HG03103 (cell line): ENCODE results near the gene RUBCNL.
A peak's percentile ranks its signal among the peaks of the same experiment; 100 is the strongest.
"Not testable (repeated sequence)": the region's sequence is repeated elsewhere in the genome, so short reads cannot be mapped to it uniquely, and the experiment has no call there.

ENCODE experiments used
- ATAC-seq: cut with Tn5 transposase; IDR thresholded peaks from one replicate; pipeline ENCODE4 v1.9.1; 2021; ENCODE audit warnings: low read depth; ENCODE audit not compliant: unreplicated experiment

Gene RUBCNL

GRCh38 chr13:46377554-46377953 lies 9.5 kb downstream of the RUBCNL start:
- ATAC-seq = peak; percentile 35

GRCh38 chr13:46374710-46375109 lies 12.3 kb downstream of the RUBCNL start:
- ATAC-seq = peak; percentile 34

DNA sequence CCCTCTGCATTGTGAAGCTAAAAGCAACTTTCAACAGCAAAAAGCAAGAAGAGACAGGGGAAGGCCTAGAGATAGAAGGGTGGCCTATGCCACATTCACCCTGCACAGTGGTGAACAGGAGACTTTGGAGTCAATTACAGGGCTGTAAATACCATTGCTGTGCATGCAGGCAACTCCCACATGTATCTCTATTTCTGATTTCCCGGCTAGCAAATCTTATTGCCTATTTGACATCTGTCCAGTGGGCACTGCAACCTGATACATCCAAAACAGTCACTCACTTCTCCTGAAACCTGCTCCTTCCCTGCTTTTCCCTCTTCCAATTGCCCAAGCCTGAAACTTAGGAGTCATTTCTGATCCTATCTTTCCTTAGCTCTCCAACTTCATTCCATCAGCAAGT lies 13.4 kb downstream of the RUBCNL start:
- ATAC-seq = no peak

- ATAC-seq = not testable (repeated sequence)
These were observed 14.1 kb downstream of the RUBCNL start for GRCh38 chr13:46372938-46373337.

- ATAC-seq = no peak
These were observed 15.0 kb downstream of the RUBCNL start for GRCh38 chr13:46372071-46372470.

DNA sequence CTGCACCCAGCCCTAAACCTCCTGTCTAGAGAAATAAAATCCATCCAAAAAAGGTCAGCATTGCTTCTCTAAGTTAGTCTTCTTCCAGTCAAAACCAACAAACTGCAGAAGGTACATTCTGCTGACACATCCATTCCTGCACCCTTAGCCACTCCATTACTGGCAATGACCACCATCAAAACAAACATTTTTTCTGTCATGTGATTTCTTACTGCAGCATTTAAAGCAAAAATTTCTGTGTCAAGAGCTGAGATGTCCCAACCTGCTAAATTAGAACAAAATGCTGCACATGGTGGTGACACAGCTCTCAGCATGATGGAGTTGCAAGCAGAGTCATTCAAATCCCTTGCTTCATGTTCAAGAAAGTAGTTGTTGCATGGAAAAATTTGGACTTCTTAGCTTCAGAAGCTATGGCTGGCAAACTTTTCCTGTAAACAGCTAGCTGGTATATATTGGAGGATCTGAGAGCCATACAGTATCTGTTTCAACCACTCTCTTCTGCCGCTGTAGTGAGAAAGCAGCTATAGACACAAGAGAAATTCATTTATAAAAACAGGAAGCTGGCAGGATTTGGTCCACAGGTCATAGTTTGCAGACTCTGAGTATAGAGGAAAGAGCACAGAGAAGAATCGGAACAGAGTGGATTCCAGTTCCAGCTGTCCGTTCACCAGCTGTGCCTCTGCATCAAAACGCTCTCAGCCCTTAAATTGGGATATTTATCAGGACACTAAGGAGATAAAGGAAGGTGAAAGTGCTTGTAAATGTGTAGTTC lies 17.4 kb downstream of the RUBCNL start:
- ATAC-seq = peak; percentile 48

GRCh38 chr13:46367617-46368327 lies 19.3 kb downstream of the RUBCNL start:
- no peak for ATAC-seq

- no peak for ATAC-seq
These were observed 25.6 kb downstream of the RUBCNL start for GRCh38 chr13:46361276-46361934.

DNA sequence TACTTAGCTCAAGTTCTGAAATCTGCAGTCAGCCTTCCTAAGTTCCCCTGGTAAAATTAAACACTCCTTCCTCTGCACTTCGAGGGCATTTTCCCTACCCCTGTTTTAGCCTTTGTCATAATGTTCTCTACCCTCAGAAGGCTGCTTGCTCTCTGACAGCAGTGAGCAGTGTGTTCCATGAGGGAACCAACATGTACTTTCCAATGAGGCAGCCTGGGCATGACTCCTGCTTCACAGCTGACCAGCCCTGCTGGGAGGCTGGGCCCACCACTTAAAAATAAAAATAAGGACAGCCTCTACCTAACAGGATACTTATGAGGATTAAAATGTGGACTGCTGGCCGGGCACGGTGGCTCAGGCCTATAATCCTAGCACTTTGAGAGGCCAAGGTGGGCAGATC lies 26.4 kb downstream of the RUBCNL start:
- ATAC-seq = no peak

DNA sequence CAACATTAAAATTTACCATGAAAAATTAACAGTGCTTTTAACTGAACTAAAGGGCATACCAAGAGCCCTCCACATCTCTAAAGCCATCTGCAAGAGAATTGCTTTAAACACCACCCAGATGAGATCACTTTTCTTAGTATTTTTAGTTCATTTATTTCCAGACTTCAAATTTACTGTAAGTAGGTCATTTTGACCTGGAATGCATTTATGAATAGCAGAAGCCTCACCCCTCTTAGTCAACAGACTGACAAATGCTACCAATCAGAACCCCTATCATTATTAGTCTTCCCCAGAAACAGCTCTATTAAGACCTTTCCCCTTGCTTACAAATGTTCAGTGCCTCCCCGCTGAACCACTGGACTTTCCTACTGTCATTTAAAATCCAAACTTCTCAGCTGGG lies 27.3 kb downstream of the RUBCNL start:
- no peak for ATAC-seq

- ATAC-seq = no peak
These were observed 31.0 kb downstream of the RUBCNL start for GRCh38 chr13:46355901-46356590.

GRCh38 chr13:46355088-46355468 lies 32.0 kb downstream of the RUBCNL start:
- ATAC-seq = no peak

DNA sequence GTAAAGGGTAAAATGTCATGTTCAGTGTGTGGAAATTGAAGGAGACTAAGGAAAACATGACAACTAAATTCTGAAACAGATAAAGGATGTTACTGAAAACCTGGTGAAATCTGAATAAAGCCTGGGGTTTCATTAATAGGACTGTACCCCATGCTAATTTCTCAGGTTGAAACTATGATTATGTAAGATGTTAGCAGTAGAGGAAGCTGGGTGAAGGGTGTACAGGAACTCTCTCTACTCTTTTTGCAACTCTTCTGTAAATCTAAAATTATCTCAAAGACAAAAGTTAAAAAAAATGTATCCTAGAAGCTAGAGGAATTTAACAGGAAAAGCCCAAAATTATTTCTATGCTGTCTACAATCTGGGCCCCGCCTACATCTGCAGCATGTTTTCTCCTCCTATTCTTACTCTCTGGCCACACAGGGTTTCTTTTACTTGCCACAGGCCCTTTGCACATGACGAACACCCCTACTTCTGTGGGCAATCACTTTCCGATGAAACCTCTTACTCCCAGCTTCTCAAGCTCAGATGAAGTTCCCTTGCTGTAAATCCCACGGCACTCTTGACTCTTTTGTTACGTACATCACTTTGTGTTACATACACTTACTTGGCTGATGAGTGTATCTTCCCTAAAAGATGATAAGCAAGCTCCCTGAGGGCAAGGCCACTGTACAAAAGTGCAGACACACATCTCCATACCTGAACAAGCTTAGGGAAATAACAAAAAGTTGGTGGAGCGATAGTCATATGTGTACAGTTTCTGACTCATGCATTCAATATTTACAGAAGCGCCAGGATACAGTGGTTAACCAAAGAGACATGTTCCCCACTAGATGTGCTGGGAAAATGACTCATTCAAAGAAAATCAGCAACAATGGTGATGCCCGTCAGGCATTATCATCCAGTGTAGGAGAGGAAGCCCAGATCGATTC lies 32.6 kb downstream of the RUBCNL start:
- ATAC-seq = no peak

DNA sequence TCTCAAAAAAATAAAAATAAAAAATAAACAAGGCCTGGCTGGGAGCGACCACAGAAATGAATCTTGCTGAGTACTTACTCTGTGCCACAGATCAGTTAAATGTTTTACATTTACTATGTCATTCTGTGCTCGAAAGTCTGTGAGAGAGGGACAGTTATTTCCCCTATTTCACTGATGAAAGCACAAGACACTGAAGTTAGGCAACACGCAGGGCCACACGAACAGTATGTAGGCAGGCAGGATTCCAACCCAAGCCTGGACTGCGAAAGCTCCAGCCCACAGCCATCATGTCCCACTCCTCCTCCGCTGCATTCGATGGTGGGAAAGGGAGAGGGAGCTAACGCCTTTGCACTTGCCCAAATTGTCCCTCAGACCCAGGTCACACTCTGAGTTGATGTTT lies 34.2 kb downstream of the RUBCNL start:
- ATAC-seq = no peak

- no peak for ATAC-seq
These were observed 37.0 kb downstream of the RUBCNL start for GRCh38 chr13:46350003-46350402.

- ATAC-seq = no peak
These were observed 38.1 kb downstream of the RUBCNL start for GRCh38 chr13:46348961-46349360.

DNA sequence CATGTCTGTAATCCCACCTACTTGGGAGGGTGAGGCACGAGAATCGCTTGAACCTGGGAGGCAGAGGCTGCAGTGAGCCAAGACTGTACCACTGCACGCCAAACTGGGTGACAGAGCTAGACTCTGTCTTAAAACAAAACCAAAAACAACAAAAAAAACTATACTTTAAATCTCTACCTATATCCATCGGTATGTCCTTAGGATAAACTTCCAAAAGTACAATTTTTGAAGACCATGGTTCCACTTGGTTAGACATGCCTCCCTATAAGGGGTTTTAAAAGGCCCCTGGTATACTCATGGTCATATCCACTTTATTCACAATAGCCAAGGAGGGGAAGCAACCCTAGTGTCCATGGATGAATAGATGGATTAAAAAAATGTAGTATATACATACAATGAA lies 39.8 kb downstream of the RUBCNL start:
- no peak for ATAC-seq

DNA sequence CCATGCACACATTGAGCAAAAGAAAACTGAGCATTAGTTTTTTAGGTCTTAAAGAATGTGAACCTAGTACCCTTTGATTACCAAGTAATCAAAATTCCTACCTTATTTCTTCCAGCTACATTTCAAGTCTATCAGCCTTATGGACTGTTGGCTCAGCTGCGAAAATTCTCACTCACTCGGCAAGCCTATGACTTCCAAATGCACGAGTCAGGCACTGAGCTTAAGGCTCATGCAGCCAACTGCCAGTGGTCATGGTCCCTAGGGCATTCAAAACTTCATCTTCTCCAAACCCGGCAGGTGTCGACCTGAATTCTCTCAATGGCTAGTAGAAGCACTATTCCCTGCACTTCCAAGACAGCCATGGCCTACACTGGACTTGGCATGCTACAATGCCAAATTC lies 41.2 kb downstream of the RUBCNL start:
- ATAC-seq = no peak

- no peak for ATAC-seq
These were observed 41.7 kb downstream of the RUBCNL start for GRCh38 chr13:46345398-46345797.
